DOHH2 (cell line): Measurements from ENCODE around the gene MSGN1.

Source experiments
- H3F3A ChIP-seq: fragments of 200-600 bp; sonication (generic), shearing (Covaris generic); 2 replicates; pipeline ENCODE4 v1.6.0; 2016; ENCODE audit warnings: antibody characterized with exemption, mild to moderate bottlenecking; ENCODE audit not compliant: control insufficient read depth, insufficient read depth
- H3K27ac ChIP-seq: fragments of 200-600 bp; sonication (generic); 2 replicates; pipeline ENCODE4 v1.5.1; 2014; ENCODE audit warnings: low read depth, mild to moderate bottlenecking, low read length, moderate library complexity
- H3K27me3 ChIP-seq: fragments of 200-600 bp; sonication (generic); 2 replicates; pipeline ENCODE4 v1.6.1; 2014; ENCODE audit warnings: mild to moderate bottlenecking, low read length, mixed read lengths; ENCODE audit not compliant: control insufficient read depth
- H3K36me3 ChIP-seq: fragments of 200-600 bp; sonication (generic); 2 replicates; pipeline ENCODE4 v1.6.1; 2014; ENCODE audit warnings: mild to moderate bottlenecking, low read length, moderate library complexity, mixed read lengths; ENCODE audit not compliant: control insufficient read depth
- H3K4me1 ChIP-seq: fragments of 200-600 bp; sonication (generic); 2 replicates; pipeline ENCODE4 v1.6.1; 2014; ENCODE audit warnings: mild to moderate bottlenecking, low read length, mixed read lengths; ENCODE audit not compliant: control insufficient read depth
- H3K4me2 ChIP-seq: fragments of 200-600 bp; sonication (generic); 2 replicates; pipeline ENCODE4 v1.6.0; 2014; ENCODE audit warnings: mild to moderate bottlenecking, low read length, moderate library complexity
- H3K4me3 ChIP-seq: fragments of 200-600 bp; sonication (generic); 2 replicates; pipeline ENCODE4 v1.5.1; 2014; ENCODE audit warnings: mild to moderate bottlenecking, low read length, mixed read lengths
- H3K79me2 ChIP-seq: fragments of 200-600 bp; sonication (generic); 2 replicates; pipeline ENCODE4 v1.6.1; 2014; ENCODE audit warnings: mild to moderate bottlenecking, low read length, mixed read lengths; ENCODE audit not compliant: control insufficient read depth
- H3K9me2 ChIP-seq: fragments of 200-600 bp; sonication (generic); replicated peaks from 2 replicates; pipeline ENCODE4 v1.6.1; 2014; ENCODE audit warnings: mild to moderate bottlenecking, low read length, mixed read lengths; ENCODE audit not compliant: control insufficient read depth
- H3K9me3 ChIP-seq: fragments of 200-600 bp; sonication (generic); 2 replicates; pipeline ENCODE4 v1.6.1; 2014; ENCODE audit warnings: antibody characterized with exemption, low read length, mixed read lengths; ENCODE audit not compliant: control insufficient read depth, insufficient read depth
- H4K20me1 ChIP-seq: fragments of 200-600 bp; sonication (generic); 2 replicates; pipeline ENCODE4 v1.6.0; 2014; ENCODE audit warnings: low read depth, mild to moderate bottlenecking, antibody characterized with exemption, low read length, moderate library complexity; ENCODE audit not compliant: control insufficient read depth, insufficient read depth
- EZH2phosphoT487 ChIP-seq: fragments of 200-600 bp; sonication (generic); IDR thresholded peaks from 2 replicates; pipeline ENCODE4 v1.6.1; 2017; ENCODE audit warnings: borderline replicate concordance, mild to moderate bottlenecking, antibody characterized with exemption, low read length, moderate library complexity, mixed read lengths
- TF ChIP-seq, protein P1 (sequence below): fragments of 200-600 bp; sonication (generic); IDR thresholded peaks from one replicate; pipeline ENCODE4 v1.5.1; 2014; ENCODE audit warnings: antibody characterized with exemption, mild to moderate bottlenecking, low read depth, low read length; ENCODE audit not compliant: poor library complexity, severe bottlenecking

MSGN1 gene

DNA sequence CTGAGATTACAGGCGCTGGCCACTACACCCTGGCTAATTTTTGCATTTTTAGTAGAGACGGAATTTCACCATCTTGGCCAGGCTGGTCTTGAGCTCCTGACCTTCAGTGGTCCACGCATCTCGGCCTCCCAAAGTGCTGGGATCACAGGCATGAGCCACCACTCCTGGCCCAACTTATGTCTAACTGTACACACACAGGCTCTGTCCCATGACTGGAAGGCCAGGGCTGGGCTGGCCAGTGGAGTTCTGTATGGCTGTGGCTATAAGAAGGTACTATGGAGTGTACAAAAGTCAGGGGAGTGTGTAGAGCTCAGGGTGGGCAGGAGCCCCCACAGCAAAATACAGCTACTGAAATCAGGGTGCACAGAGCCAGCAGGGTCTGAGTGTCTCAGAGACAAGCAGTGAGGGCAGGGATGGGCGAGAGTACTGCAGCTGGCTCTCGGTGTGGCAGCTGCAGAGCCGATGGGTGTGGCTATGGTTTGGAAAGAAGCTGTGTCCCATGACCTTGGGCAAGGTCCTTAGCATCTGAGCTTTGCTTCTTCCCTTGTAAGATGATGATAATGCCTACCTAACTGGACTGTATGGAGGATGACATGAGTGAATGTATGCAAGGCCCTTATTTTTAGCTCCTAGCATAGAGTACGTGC lies 10.4 kb upstream of the MSGN1 start:
- no peak overlapping the region for H3K4me2 ChIP-seq
- no peaks in the 10 kb centered on the region for H4K20me1 ChIP-seq
- H3K27ac ChIP-seq: no peak overlapping the region
- 0 out of 2 replicates have a peak, but pooled peaks cover 3% of the 10 kb centered on the region for H3F3A ChIP-seq
- H3K9me2 ChIP-seq: no peaks in the 10 kb centered on the region
- peaks cover 30% of the 10 kb centered on the region for H3K4me1 ChIP-seq
- no peak for TF ChIP-seq EZH2phosphoT487
- TF ChIP-seq, protein P1, sequence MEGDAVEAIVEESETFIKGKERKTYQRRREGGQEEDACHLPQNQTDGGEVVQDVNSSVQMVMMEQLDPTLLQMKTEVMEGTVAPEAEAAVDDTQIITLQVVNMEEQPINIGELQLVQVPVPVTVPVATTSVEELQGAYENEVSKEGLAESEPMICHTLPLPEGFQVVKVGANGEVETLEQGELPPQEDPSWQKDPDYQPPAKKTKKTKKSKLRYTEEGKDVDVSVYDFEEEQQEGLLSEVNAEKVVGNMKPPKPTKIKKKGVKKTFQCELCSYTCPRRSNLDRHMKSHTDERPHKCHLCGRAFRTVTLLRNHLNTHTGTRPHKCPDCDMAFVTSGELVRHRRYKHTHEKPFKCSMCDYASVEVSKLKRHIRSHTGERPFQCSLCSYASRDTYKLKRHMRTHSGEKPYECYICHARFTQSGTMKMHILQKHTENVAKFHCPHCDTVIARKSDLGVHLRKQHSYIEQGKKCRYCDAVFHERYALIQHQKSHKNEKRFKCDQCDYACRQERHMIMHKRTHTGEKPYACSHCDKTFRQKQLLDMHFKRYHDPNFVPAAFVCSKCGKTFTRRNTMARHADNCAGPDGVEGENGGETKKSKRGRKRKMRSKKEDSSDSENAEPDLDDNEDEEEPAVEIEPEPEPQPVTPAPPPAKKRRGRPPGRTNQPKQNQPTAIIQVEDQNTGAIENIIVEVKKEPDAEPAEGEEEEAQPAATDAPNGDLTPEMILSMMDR: no peak
- H3K9me3 ChIP-seq: no peaks in the 10 kb centered on the region
- H3K4me3 ChIP-seq: no peak overlapping the region
- H3K36me3 ChIP-seq: no peaks in the 10 kb centered on the region
- H3K79me2 ChIP-seq: no peaks in the 10 kb centered on the region
- no peaks in the 10 kb centered on the region for H3K27me3 ChIP-seq

DNA sequence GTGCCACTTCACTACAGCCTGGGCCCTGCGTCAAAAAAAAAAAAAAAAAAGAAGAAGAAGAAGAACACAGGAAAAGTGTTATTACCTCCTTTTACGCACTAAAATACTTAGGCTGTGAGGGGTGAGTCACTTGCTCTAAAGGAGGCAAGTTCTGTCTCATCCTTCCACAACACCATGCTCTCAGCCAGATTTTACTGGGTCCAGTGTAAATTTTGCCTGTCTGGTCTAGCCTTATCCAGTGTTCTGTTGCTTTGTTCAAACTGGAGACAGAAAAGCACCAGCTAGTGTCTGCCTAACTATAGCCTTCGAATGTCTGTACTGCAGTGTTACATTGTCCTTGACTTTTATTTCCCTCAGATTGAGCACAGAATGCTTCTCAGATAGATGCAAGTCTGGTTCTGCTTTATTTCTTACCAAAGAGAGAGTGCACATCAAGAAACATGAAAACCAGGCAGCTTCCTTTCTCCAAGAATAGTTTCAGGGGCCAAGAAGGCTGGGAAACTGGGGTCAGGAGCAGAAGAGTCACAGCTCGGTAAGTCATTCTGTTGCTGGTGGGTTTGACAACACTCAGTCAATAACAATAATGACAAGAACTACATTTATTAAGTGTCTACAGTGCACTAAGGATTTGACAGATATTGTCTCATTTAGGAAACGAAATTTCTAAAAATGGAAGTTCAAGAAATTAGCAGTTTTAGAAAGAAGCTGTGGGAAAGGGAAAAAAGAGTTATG lies 3.1 kb upstream of the MSGN1 start:
- Histone ChIP-seq H3F3A (no peaks in the 10 kb centered on the region), H3K4me1 (peaks cover 18% of the 10 kb centered on the region), H3K79me2 (no peaks in the 10 kb centered on the region), H3K4me3 (peak overlapping the region; percentile 21; the same call in 1 of the 2 replicates), H3K4me2 (peak overlapping the region; percentile 52), H3K27me3 (no peaks in the 10 kb centered on the region), H3K27ac (no peak overlapping the region), H4K20me1 (no peaks in the 10 kb centered on the region), H3K36me3 (no peaks in the 10 kb centered on the region), H3K9me2 (no peaks in the 10 kb centered on the region), H3K9me3 (no peaks in the 10 kb centered on the region)
- TF ChIP-seq, protein P1: no peak
- TF ChIP-seq EZH2phosphoT487: no peak

DNA sequence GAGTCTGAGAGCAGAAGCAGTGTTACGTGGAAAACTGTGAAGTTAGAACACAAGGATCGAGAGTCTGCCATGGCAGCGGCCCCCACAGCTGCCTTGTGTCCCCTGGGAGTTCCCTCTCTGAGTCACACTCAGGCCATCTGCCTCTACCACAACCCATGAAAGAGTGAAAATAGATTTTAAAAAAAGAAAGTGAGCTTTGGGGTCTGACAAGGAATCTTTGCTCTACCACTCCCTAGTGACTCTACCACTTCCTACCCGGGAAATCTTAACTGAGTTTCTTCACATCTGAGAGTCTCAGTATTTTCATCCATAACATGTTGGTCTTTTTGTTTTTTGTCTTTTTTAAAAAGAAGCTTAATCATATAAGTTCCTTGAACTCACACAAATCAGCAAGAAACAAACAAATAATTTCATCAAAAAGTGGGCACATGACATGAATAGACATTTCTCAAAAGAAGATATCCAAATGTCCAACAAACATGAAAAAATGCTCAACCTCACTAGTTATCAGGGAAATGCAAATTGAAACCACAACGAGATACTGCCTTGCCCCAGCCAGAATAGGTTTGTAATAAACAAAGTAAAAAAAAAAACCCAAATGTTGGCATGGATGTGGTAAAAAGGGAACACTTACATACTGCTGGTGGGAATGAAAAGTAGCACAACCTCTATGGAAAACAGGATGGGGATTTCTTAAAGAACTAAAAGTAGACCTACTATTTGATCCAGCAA lies 2.4 kb upstream of the MSGN1 start:
- H3F3A ChIP-seq: no peaks in the 10 kb centered on the region
- no peak for TF ChIP-seq EZH2phosphoT487
- TF ChIP-seq, protein P1: no peak
- peak overlapping the region; percentile 52 for H3K4me2 ChIP-seq
- H3K36me3 ChIP-seq: no peaks in the 10 kb centered on the region
- no peaks in the 10 kb centered on the region for H3K79me2 ChIP-seq
- H3K9me3 ChIP-seq: no peaks in the 10 kb centered on the region
- peaks cover 18% of the 10 kb centered on the region for H3K4me1 ChIP-seq
- H3K9me2 ChIP-seq: no peaks in the 10 kb centered on the region
- no peaks in the 10 kb centered on the region for H4K20me1 ChIP-seq
- no peaks in the 10 kb centered on the region for H3K27me3 ChIP-seq
- peak overlapping the region; percentile 21; the same call in 1 of the 2 replicates for H3K4me3 ChIP-seq
- H3K27ac ChIP-seq: no peak overlapping the region
